Measurements from ENCODE around the gene TDRD12. TPM values are rescaled to one million over a fixed set of nuclear protein-coding genes. Genes with fewer than 3 reads are reported as not detected.

TDRD12 gene
- total RNA-seq, 2 experiments from 2014 or later = 0.14 to 0.22 TPM

DNA sequence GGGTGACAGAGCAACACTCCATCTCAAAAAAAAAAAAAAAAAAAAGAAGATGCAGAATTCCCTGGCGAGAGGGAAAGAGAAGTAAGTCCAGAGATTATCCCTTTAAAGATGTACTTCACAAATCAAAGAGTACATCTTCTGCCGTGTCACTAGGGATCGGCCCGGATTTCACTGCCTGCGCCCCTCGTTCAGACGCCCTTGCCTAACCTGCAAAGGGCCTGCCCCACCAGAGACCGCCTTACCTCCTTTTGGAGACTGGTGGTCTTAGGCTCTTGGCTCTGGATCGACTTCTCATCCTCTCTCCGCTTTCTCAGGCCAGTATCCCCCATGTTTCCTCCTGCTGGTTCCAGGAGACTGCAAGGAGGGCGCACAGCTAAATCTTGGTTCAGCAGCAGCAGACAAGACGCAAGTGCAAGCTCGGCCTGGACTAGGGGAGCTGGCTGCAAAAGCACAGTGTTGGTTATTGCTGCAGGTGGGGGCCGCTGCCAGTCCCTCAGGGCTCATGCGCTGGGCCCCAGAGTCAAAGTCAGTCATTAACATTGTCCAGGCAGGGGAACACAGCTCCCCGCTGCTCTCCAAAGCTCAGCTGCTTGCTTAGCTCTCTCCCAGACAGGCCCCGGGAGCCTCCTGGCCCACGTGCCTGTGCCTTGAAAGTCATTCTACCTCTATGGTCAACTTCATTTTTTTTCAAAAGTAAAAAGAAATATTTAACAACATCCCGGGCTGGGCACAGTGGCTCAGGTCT is 148.8 kb downstream of the TDRD12 start:
- Histone ChIP-seq H3K27me3 (ENCODE audit: control insufficient read depth in 1 of 2, insufficient read depth in 2 of 2, low read length in 2 of 2) (no peaks in the 10 kb centered on the region), H3K27ac (ENCODE audit: low read depth in 1 of 2, low read length in 2 of 2) (no peak overlapping the region), H3K4me3 (ENCODE audit: low read length) (no peak overlapping the region), H3K9me3 (ENCODE audit: control insufficient read depth in 1 of 2, insufficient read depth in 1 of 2, low read length in 2 of 2) (no peaks in the 10 kb centered on the region), H3K36me3 (ENCODE audit: insufficient read depth, low read length) (no peaks in the 10 kb centered on the region), H3K4me1 (ENCODE audit: insufficient read depth, low read length) (no peaks in the 10 kb centered on the region)
- Mint-ChIP-seq H3K36me3 (ENCODE audit: low read depth) (no peaks in the 10 kb centered on the region), H3K4me1 (ENCODE audit: low read depth) (no peaks in the 10 kb centered on the region), H3K4me3 (no peak overlapping the region), H3K27me3 (no peaks in the 10 kb centered on the region), H3K27ac (no peak overlapping the region), H3K9me3 (no peaks in the 10 kb centered on the region)
- intact Hi-C loops (cut with DNase I, micrococcal nuclease) = no loop called here
- CTCF ChIA-PET = no interaction called here
- POLR2A ChIA-PET = no interaction called here
- TF ChIP-seq, protein P1, sequence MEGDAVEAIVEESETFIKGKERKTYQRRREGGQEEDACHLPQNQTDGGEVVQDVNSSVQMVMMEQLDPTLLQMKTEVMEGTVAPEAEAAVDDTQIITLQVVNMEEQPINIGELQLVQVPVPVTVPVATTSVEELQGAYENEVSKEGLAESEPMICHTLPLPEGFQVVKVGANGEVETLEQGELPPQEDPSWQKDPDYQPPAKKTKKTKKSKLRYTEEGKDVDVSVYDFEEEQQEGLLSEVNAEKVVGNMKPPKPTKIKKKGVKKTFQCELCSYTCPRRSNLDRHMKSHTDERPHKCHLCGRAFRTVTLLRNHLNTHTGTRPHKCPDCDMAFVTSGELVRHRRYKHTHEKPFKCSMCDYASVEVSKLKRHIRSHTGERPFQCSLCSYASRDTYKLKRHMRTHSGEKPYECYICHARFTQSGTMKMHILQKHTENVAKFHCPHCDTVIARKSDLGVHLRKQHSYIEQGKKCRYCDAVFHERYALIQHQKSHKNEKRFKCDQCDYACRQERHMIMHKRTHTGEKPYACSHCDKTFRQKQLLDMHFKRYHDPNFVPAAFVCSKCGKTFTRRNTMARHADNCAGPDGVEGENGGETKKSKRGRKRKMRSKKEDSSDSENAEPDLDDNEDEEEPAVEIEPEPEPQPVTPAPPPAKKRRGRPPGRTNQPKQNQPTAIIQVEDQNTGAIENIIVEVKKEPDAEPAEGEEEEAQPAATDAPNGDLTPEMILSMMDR (IDR thresholded peaks at IDR 0.05) = no peak
- DNase-seq (no peak), ATAC-seq (ENCODE audit: poor library complexity) (no peak)

- ChIA-PET CTCF (no interaction called here), POLR2A (no interaction called here)
- H3K27ac ChIP-seq (ENCODE audit: low read depth in 1 of 2, low read length in 2 of 2) = no peak within 1 kb of the TSS
- Mint-ChIP-seq H3K36me3 (ENCODE audit: low read depth) (no peaks in the 10 kb centered on the region), H3K9me3 (no peaks in the 10 kb centered on the region), H3K27me3 (no peaks in the 10 kb centered on the region), H3K4me1 (ENCODE audit: low read depth) (no peaks in the 10 kb centered on the region), H3K27ac (no peak within 1 kb of the TSS), H3K4me3 (no peak within 1 kb of the TSS)
- intact Hi-C loops (cut with DNase I, micrococcal nuclease) = no loop called here
- H3K36me3 ChIP-seq (ENCODE audit: insufficient read depth, low read length) = no peaks in the 10 kb centered on the region
- no peak for DNase-seq
- no peaks in the 10 kb centered on the region for H3K9me3 ChIP-seq (ENCODE audit: control insufficient read depth in 1 of 2, insufficient read depth in 1 of 2, low read length in 2 of 2)
- TF ChIP-seq, protein P1 (IDR thresholded peaks at IDR 0.05) = no peak
- no peak within 1 kb of the TSS for H3K4me3 ChIP-seq (ENCODE audit: low read length)
- no peaks in the 10 kb centered on the region for H3K27me3 ChIP-seq (ENCODE audit: control insufficient read depth in 1 of 2, insufficient read depth in 2 of 2, low read length in 2 of 2)
- no peaks in the 10 kb centered on the region for H3K4me1 ChIP-seq (ENCODE audit: insufficient read depth, low read length)
- no peak for ATAC-seq (ENCODE audit: poor library complexity)
These were observed 149.9 kb downstream of the TDRD12 start, which contains the start of gene SLC7A9 for GRCh38 chr19:32869369-32869965. Gene SLC7A9 (minus strand): TSS chr19:32869767. CDS start chr19:32868534, 1,233 bp downstream.

DNA sequence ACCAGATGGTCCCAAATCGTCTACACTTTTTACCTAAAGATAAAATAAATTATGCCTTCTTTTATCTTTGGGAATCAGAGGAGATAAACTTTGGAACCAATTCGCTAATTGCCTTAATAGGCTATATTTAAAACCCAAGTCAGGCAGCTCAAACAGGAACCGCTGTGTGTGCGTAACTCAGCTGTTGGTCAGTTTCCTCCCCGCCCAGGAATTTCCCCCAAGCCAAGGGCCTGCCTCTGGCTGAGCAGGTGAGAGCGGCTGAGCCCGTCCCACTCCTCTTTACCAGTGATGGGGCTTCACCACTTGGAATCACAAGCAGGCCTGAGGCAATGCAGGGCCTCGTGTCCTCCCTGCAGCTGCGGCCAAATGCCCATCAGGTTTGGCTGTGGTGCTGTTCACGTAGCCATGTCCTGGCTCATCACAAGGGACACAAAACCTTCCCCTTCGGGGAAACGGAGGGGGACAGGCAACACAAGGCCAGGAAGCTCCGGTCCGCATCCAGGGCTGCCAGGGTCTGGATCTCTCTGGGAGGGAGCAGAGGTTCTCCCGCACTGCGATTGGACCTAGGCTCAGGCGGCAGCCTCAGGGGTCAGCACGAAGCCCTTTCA is 150.5 kb downstream of the TDRD12 start:
- Mint-ChIP-seq H3K4me1 (ENCODE audit: low read depth) (no peaks in the 10 kb centered on the region), H3K9me3 (no peaks in the 10 kb centered on the region), H3K27ac (no peak overlapping the region), H3K4me3 (no peak overlapping the region), H3K36me3 (ENCODE audit: low read depth) (no peaks in the 10 kb centered on the region), H3K27me3 (no peaks in the 10 kb centered on the region)
- POLR2A ChIA-PET = no interaction called here
- CTCF ChIA-PET = no interaction called here
- intact Hi-C loops (cut with DNase I, micrococcal nuclease) = no loop called here
- no peak for ATAC-seq (ENCODE audit: poor library complexity)
- Histone ChIP-seq H3K9me3 (ENCODE audit: control insufficient read depth in 1 of 2, insufficient read depth in 1 of 2, low read length in 2 of 2) (no peaks in the 10 kb centered on the region), H3K27ac (ENCODE audit: low read depth in 1 of 2, low read length in 2 of 2) (no peak overlapping the region), H3K4me3 (ENCODE audit: low read length) (no peak overlapping the region), H3K27me3 (ENCODE audit: control insufficient read depth in 1 of 2, insufficient read depth in 2 of 2, low read length in 2 of 2) (no peaks in the 10 kb centered on the region), H3K36me3 (ENCODE audit: insufficient read depth, low read length) (no peaks in the 10 kb centered on the region), H3K4me1 (ENCODE audit: insufficient read depth, low read length) (no peaks in the 10 kb centered on the region)
- no peak for DNase-seq
- TF ChIP-seq, protein P1 (IDR thresholded peaks at IDR 0.05) = no peak
